HG02943 (cell line): ENCODE results near the gene PDE4B.

ENCODE experiments used
- ATAC-seq: cut with Tn5 transposase; IDR thresholded peaks from one replicate; pipeline ENCODE4 v1.9.1; 2021; ENCODE audit warnings: mild to moderate bottlenecking, low read depth, moderate library complexity; ENCODE audit not compliant: unreplicated experiment

The PDE4B gene

DNA sequence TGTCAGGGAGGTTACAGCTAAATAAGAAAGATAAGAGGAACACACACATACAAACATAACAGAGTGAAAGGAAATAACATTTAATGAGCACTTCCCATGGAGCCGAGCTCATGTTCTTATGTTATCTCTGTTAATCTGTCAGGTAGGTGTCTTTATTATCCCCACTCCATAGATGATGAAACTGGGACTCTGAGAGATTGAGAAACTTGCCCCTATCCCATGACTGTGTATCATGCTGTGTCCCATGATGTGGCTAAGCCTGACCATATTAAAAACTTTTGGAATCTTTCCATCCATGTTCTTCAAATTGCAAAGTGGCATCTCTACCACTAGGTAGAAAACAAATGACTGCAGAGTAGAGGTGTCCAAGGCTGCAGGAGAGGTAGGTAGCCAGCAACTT is 456.1 kb downstream of the PDE4B start:
- no peak for ATAC-seq

DNA sequence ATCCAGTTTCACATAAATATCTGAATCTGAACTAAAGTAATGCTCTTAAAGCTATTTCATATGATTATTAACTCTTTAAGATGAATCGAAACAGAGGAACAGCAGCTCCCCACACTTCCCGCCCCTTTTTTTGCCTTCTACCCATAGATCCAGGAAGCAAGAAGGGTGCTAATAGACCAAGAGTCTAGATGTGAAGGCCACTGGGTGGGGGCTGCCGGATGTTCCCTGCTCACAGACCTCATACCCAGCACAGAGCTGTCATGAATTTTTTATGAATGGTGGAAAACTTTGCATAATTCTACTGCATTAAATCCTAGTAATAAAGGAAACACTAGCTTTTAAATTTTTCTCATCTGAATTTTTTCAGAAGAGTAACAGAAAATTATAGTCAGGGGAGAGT is 457.4 kb downstream of the PDE4B start:
- ATAC-seq = no peak

DNA sequence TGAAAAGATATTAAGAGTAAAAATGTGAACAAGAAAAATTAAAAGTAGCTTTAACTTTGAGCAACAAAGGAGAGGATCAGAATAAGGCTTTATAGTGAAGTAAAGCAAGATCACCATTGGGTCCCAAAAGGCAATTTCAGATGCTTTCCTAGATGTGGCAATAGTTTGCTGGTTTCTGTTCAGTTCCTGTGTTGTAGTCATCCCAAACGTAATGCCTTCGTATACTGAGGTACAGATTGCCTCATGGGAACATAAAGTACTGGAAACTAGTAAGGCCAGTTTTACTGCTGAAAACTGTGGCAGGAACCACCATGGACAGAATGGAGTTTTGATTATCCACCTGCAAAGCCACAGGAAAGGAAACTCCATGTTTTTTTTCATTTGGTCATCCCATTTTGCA is 457.8 kb downstream of the PDE4B start:
- no peak for ATAC-seq

- ATAC-seq = no peak
Observed at GRCh38 chr1:66251546-66251945, 458.9 kb downstream of the PDE4B start.

- ATAC-seq = no peak
Observed at GRCh38 chr1:66253330-66253921, 460.7 kb downstream of the PDE4B start.

DNA sequence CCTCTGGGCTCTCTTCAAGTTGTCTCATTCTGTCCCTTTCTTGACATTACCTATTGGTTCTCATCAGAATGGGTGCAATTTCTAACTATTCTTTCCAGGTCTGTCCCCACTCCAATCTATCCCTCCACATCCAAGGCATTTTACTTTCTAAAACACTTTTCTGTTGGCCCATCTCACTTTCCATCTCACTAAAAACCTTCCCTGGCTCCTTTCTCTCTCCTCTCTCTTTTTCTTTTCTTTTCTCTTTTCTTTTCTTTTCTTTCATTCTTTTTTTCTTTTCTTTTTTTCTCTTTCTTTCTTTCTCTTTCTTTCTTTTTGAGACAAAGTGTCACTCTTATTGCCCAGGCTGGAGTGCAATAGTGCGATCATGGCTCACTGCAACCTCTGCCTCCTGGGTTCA is 462.1 kb downstream of the PDE4B start:
- no peak for ATAC-seq

- no peak for ATAC-seq
Observed at GRCh38 chr1:66256629-66257572, 464.2 kb downstream of the PDE4B start.

GRCh38 chr1:66258404-66259105 is 465.9 kb downstream of the PDE4B start:
- ATAC-seq = no peak

DNA sequence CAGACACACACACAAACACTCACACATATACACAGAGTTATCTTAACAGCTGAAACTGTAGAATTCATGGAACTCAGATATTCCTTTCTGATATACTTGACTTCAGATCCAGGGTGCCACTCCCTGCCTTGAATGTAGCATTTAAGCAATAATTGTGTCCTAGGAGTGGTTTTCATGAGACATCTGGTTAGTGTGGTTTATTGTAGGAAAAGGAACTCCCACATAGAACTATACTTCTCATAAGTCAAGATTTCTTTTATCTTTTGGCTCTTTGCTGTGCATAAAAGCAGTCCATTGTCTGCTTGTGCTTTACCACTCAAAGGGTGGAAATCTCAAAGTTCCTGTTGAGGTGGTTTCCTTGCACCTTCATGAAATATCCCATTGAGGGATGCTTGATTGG is 468.7 kb downstream of the PDE4B start:
- no peak for ATAC-seq

DNA sequence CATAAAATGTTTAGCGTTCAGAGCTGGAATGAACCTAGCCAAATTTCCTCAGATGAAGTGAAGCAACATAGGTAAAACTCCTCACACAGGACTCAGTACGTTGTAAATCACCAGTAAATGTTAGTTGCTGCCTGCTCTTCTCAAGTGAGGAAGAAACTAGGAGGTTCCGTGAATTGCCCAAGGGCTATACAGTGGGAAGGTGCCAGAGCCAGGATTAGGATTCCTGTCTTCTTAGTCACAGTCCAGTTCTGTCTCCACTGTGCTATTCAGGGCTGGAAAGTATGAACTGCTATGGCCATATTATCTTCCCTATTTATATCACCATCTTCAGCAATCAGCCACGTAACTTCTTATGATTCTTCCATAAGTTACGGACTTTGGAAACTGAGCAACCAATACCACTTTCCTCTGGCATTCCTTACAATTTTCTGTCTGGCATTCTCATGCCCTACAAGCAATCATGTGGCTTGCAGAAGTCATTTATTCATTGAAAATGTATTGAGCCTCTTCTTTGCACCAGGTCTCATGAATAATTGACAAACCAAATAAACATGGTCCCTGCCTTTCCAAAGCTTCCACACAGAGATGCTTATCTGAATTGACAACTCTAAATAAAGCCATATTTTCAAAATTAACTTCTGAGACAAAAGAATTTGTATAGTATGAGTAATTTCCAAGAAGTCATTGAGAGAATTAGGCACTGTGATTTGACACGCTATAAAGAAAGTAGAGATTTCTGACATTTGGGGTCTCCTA is 469.7 kb downstream of the PDE4B start:
- ATAC-seq = no peak

- no peak for ATAC-seq
Observed at GRCh38 chr1:66265268-66265667, 472.6 kb downstream of the PDE4B start.

DNA sequence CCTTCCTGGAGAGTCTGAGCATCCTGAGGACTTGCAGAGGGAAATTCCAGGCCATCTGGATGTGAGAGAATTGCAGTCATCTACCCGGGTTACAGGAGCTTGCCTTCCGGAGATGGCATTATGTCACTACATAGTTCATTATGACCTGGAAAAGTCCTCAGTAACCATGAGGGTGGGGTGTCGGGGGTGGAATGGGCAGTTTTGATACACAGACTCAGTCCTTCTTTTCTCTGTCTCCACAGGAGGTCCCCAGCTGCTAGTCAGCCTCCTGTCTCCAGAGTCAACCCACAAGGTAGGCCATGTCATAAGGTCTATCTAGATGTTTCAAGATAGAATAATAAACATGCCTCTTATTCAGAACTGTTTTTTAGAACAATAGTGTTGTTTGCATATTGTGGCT is 473.1 kb downstream of the PDE4B start:
- ATAC-seq = no peak

DNA sequence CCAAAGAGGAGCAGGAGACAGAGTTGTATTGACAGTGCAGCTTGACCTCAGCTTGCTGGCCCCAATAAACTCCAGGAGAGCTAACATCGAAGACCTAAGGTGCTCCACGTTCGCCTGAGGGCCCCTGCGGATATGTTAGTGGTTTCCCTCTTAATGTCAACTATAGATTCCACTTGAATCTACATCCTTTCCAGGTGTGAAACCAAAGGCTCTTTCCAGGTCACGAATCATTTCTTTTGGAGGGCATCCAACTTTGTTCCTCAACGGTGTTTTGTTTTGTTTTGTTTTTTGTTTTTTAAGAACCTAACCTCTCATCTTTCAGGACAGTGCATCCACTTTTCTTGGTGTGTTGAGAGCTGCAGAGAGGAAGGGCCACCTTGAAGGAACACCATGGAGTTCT is 473.7 kb downstream of the PDE4B start:
- ATAC-seq = no peak

DNA sequence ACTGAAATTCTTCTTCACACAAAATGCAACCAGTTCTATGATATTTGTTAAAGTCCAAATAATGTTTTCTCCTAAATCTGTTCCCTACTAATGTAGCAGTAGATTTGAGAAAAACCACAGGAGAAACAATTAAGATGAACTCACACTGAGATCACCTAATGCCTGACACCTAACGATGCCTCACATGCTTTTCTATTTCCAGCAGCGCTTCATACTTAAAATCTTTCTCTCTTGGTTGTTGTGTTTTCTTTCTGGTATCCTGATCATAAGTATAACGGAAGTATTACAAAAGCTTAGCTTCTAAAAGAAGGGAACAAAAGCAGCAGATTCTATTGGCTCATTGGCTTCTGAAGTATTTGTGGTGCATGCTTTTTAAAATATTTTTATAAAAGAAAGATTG is 474.1 kb downstream of the PDE4B start:
- no peak for ATAC-seq

DNA sequence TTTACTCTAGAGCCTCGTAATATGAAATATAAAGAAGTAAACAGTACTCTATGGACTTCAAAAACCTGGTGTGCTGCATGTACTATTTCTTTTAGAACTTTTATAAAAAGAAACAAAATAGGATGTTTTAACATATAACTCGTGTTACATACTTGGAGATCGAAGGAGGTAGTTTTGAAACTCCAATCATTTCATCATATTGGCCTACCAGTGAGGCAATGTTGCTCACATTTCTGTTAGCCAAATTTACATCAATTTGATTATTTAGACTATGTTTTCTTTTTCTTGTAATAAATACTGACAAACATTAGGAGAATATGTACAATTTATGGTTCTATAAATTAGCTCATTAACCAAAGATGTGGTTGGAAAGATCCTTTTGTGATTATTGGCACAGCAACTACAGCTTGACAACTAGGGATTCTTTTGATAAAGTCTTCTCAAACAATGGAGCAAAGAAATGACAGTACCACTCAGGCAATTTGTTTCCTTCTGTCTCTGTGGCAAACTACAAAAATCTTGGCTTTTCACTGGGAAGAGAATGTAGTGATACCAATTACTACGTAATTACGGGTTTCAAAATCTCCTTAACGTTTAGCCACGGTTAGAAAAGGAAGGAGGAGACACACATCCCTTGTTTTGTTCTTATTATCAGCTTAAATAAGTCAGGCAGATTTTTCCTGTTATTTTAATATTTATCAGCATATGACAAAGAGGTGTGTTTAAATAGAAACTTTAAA is 474.7 kb downstream of the PDE4B start:
- no peak for ATAC-seq

- ATAC-seq = no peak
Observed at GRCh38 chr1:66269222-66269621, 476.5 kb downstream of the PDE4B start.

GRCh38 chr1:66270119-66270812 is 477.6 kb downstream of the PDE4B start:
- ATAC-seq = no peak

GRCh38 chr1:66271216-66271903 is 478.7 kb downstream of the PDE4B start:
- ATAC-seq = no peak

GRCh38 chr1:66271904-66272254 is 479.2 kb downstream of the PDE4B start:
- ATAC-seq = no peak
